ENCODE data around the gene PRR36.

PRR36 gene

GRCh38 chr19:7858109-7858770 is 15.9 kb downstream of the PRR36 start:
- H3K9ac ChIP-seq = no peak overlapping the region
- H3K4me2 ChIP-seq (ENCODE audit: low read length) = no peak overlapping the region
- H2AFZ ChIP-seq = no peak overlapping the region
- H3K4me3 ChIP-seq (ENCODE audit: low read depth, low read length) = no peak overlapping the region
- no peaks in the 10 kb centered on the region for H3K27me3 ChIP-seq (ENCODE audit: control insufficient read depth, insufficient read depth, low read length)
- no peaks in the 10 kb centered on the region for H3K9me3 ChIP-seq (ENCODE audit: control insufficient read depth, low read length)
- H3K27ac ChIP-seq = no peak overlapping the region
- no peaks in the 10 kb centered on the region for H3K79me2 ChIP-seq
- H3K36me3 ChIP-seq (ENCODE audit: control insufficient read depth, insufficient read depth, low read length) = no peaks in the 10 kb centered on the region
- H3K4me1 ChIP-seq = peaks cover 6% of the 10 kb centered on the region
- no peak for TF ChIP-seq CTCF (IDR thresholded peaks at IDR 0.05)

GRCh38 chr19:7857727-7858108 is 16.5 kb downstream of the PRR36 start:
- Histone ChIP-seq H3K4me1 (peaks cover 6% of the 10 kb centered on the region), H3K36me3 (ENCODE audit: control insufficient read depth, insufficient read depth, low read length) (no peaks in the 10 kb centered on the region), H3K9ac (no peak overlapping the region), H3K27ac (no peak overlapping the region), H3K9me3 (ENCODE audit: control insufficient read depth, low read length) (no peaks in the 10 kb centered on the region), H3K79me2 (no peaks in the 10 kb centered on the region), H3K4me2 (ENCODE audit: low read length) (no peak overlapping the region), H3K27me3 (ENCODE audit: control insufficient read depth, insufficient read depth, low read length) (no peaks in the 10 kb centered on the region), H3K4me3 (ENCODE audit: low read depth, low read length) (no peak overlapping the region), H2AFZ (no peak overlapping the region)
- no peak for TF ChIP-seq CTCF (IDR thresholded peaks at IDR 0.05)

- H3K79me2 ChIP-seq = no peaks in the 10 kb centered on the region
- no peak overlapping the region for H3K4me3 ChIP-seq (ENCODE audit: low read depth, low read length)
- no peaks in the 10 kb centered on the region for H3K27me3 ChIP-seq (ENCODE audit: control insufficient read depth, insufficient read depth, low read length)
- H3K9ac ChIP-seq = no peak overlapping the region
- H2AFZ ChIP-seq = no peak overlapping the region
- no peaks in the 10 kb centered on the region for H3K9me3 ChIP-seq (ENCODE audit: control insufficient read depth, low read length)
- peaks cover 6% of the 10 kb centered on the region for H3K4me1 ChIP-seq
- no peak for TF ChIP-seq CTCF (IDR thresholded peaks at IDR 0.05)
- no peaks in the 10 kb centered on the region for H3K36me3 ChIP-seq (ENCODE audit: control insufficient read depth, insufficient read depth, low read length)
- no peak overlapping the region for H3K27ac ChIP-seq
- H3K4me2 ChIP-seq (ENCODE audit: low read length) = no peak overlapping the region
Observed at GRCh38 chr19:7856679-7857663, 17.2 kb downstream of the PRR36 start.

- H3K27me3 ChIP-seq (ENCODE audit: control insufficient read depth, insufficient read depth, low read length) = no peaks in the 10 kb centered on the region
- H3K4me1 ChIP-seq = peaks cover 6% of the 10 kb centered on the region
- no peaks in the 10 kb centered on the region for H3K79me2 ChIP-seq
- no peak overlapping the region for H2AFZ ChIP-seq
- no peak overlapping the region for H3K27ac ChIP-seq
- H3K4me2 ChIP-seq (ENCODE audit: low read length) = no peak overlapping the region
- H3K4me3 ChIP-seq (ENCODE audit: low read depth, low read length) = no peak overlapping the region
- no peak for TF ChIP-seq CTCF (IDR thresholded peaks at IDR 0.05)
- no peaks in the 10 kb centered on the region for H3K9me3 ChIP-seq (ENCODE audit: control insufficient read depth, low read length)
- H3K36me3 ChIP-seq (ENCODE audit: control insufficient read depth, insufficient read depth, low read length) = no peaks in the 10 kb centered on the region
- H3K9ac ChIP-seq = no peak overlapping the region
Observed at GRCh38 chr19:7856109-7856591, 18.0 kb downstream of the PRR36 start.

All from parathyroid adenoma (tissue), 2 donors.